Spleen (tissue), 11 donors: ENCODE measurements around the gene CRLF1. TPM values are rescaled to one million over a fixed set of nuclear protein-coding genes. Genes with fewer than 3 reads are reported as not detected.

Experiments used
- DNase-seq: peaks from one replicate; pipeline ENCODE4 v3.0.0-alpha.2; 2020
- H3K27ac ChIP-seq, 8 donors: fragments of 200-600 bp; sonication (generic) in 7 of 8; 1 replicate in 4 of 8; 2 replicates in 4 of 8; pipeline versions ENCODE4 v1.5.0 to v1.8.0; 2016 to 2021; ENCODE audit warnings: inconsistent platforms in 4 of 8, mild to moderate bottlenecking in 4 of 8, moderate library complexity in 1 of 8
- H3K27me3 ChIP-seq, 7 donors: fragments of 200-600 bp; sonication (generic) in 6 of 7; replicated peaks in 1 of 7; 1 replicate in 4 of 7; 2 replicates in 3 of 7; pipeline versions ENCODE4 v1.5.0 to v1.8.0; 2016 to 2021; ENCODE audit warnings: inconsistent platforms in 3 of 7, mild to moderate bottlenecking in 1 of 7
- H3K36me3 ChIP-seq, 6 donors: fragments of 200-600 bp; sonication (generic) in 5 of 6; 1 replicate in 4 of 6; 2 replicates in 2 of 6; pipeline versions ENCODE4 v1.5.0 to v1.8.0; 2016 to 2021; ENCODE audit warnings: inconsistent platforms in 2 of 6
- H3K4me1 ChIP-seq, 6 donors: fragments of 200-600 bp; sonication (generic) in 5 of 6; 1 replicate in 3 of 6; 2 replicates in 3 of 6; pipeline versions ENCODE4 v1.5.0 to v1.8.0; 2016 to 2021; ENCODE audit warnings: inconsistent platforms in 3 of 6
- H3K4me3 ChIP-seq, 8 donors: fragments of 200-600 bp; sonication (generic) in 7 of 8; 1 replicate in 4 of 8; 2 replicates in 4 of 8; pipeline versions ENCODE4 v1.5.0 to v1.8.0; 2016 to 2021; ENCODE audit warnings: inconsistent platforms in 4 of 8, mild to moderate bottlenecking in 4 of 8, moderate library complexity in 2 of 8
- H3K9me3 ChIP-seq, 8 donors: fragments of 200-600 bp; sonication (generic) in 7 of 8; 1 replicate in 4 of 8; 2 replicates in 4 of 8; pipeline versions ENCODE4 v1.5.0 to v1.8.0; 2016 to 2021; ENCODE audit warnings: inconsistent platforms in 4 of 8
- POLR2A ChIP-seq, 3 donors: fragments of 450-650 bp; IDR thresholded peaks; one replicate each; pipeline ENCODE4 v1.5.1; 2017; ENCODE audit warnings: antibody characterized with exemption in 3 of 3, mild to moderate bottlenecking in 1 of 3
- POLR2AphosphoS5 ChIP-seq, 3 donors: sonication (generic); formaldehyde crosslinking; IDR thresholded peaks; one replicate each; pipeline ENCODE4 v1.5.1; 2017; ENCODE audit warnings: antibody characterized with exemption in 3 of 3
- WGBS, 5 donors: extraction: QIAGEN DNeasy Blood & Tissue Kit in 3 of 5; methylation state at CpG; one replicate each; pipeline versions ENCODE4 v1.1.5 to v1.1.7; 2013 to 2018; 5-methylcytosine and 5-hydroxymethylcytosine counted together
- intact Hi-C: fragments of 100-400 bp; cut with DNase I; formaldehyde crosslinking; loops from one replicate; pipeline ENCODE4 v1.15.0; 2023; ENCODE audit warnings: low total_unique reads
- polyA plus RNA-seq, 3 donors: library from polyadenylated mRNA; stranded (reverse); fragments of 200-250 nt; gene quantifications; one replicate each; pipeline ENCODE4 v1.2.1, GENCODE V29; 2013
- total RNA-seq, 7 donors: library from RNA; depleted of rRNA in 3 of 7; stranded (reverse); fragments of >200 nt in 3 of 7; fragmentation: NEBNext Ultra II Directional in 4 of 7; extraction: Animal tissue kit (Norgen Biotek cat#: 25700) in 4 of 7; gene quantifications; one replicate each; pipeline versions ENCODE4 v1.1.0 to v1.2.1, GENCODE V29; 2016 to 2021
- TF ChIP-seq, protein P1 (sequence below), 11 experiments: fragments of 200-600 bp in 7 of 11; fragments of 450-650 bp in 4 of 11; sonication (generic) in 4 of 11; IDR thresholded peaks in 8 of 11; conservative IDR thresholded peaks in 3 of 11; 1 replicate in 7 of 11; 2 replicates in 4 of 11; pipeline versions ENCODE4 v1.4.0 to v1.8.0; 2016 to 2021; ENCODE audit warnings: antibody characterized with exemption in 11 of 11, inconsistent platforms in 4 of 11, mild to moderate bottlenecking in 1 of 11
- donor health status: healthy with polysubstance abuse.
- donor health status: DM: no; HTN: no; CAD: no; lungs with moderate emphysema.
- donor health status: DM: no; HTN: no; CAD: no.
- donor health status: Bipolar disorder and iron deficiency.
- donor health status: healthy.
- donor health status: DM: no; HTN: no; CAD: no.
- donor health status: DM: yes; HTN: yes; CAD: no.

The CRLF1 gene
- total and polyA plus RNA-seq, 10 donors = 0.20 to 8.0 (median 2.6) TPM; not detected in 1

DNA sequence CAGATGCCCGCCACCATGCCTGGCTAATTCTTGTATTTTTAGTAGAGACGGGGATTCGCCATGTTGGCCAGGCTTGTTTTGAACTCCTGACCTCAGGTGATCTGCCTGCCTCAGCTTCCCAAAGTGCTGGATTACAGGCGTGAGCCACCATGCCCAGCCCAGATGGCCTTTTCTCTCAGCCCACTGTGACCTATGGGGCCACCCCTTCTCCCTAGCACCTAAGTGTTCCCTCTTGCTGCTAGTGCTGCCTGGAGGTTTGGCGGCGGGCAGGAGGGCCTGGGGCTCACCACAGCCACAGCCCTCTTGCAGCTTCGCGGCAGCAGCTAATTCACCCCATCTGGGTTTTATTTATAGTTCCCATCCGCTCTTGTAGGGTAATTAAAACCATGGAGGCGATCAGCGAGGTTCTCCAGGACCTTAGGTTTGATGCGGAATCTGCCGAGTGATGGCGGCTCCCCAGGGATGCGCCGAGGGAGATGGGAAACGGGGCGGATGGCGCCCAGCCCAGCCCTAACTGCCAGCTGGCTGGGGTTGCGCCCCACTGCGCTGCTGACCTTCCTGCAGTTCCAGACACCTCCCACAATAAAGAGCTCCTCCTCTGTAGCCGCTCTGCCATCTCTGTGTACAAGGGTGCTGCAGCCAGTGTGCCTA, 14.7 kb downstream of the CRLF1 start:
- TF ChIP-seq, protein P1, sequence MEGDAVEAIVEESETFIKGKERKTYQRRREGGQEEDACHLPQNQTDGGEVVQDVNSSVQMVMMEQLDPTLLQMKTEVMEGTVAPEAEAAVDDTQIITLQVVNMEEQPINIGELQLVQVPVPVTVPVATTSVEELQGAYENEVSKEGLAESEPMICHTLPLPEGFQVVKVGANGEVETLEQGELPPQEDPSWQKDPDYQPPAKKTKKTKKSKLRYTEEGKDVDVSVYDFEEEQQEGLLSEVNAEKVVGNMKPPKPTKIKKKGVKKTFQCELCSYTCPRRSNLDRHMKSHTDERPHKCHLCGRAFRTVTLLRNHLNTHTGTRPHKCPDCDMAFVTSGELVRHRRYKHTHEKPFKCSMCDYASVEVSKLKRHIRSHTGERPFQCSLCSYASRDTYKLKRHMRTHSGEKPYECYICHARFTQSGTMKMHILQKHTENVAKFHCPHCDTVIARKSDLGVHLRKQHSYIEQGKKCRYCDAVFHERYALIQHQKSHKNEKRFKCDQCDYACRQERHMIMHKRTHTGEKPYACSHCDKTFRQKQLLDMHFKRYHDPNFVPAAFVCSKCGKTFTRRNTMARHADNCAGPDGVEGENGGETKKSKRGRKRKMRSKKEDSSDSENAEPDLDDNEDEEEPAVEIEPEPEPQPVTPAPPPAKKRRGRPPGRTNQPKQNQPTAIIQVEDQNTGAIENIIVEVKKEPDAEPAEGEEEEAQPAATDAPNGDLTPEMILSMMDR (IDR thresholded peaks at IDR 0.05 in 8 of 11, conservative IDR thresholded peaks at IDR 0.05 in 3 of 11) = no peak
- no peak for TF ChIP-seq POLR2A (IDR thresholded peaks at IDR 0.05)
- TF ChIP-seq POLR2AphosphoS5 (IDR thresholded peaks at IDR 0.05) = peak in 1 of 3 donors; percentile 31
- intact Hi-C loops = loop anchor here (5.0 kb wide), 1 partner anchor 255 kb away; no protein-coding TSS in a partner anchor

DNA sequence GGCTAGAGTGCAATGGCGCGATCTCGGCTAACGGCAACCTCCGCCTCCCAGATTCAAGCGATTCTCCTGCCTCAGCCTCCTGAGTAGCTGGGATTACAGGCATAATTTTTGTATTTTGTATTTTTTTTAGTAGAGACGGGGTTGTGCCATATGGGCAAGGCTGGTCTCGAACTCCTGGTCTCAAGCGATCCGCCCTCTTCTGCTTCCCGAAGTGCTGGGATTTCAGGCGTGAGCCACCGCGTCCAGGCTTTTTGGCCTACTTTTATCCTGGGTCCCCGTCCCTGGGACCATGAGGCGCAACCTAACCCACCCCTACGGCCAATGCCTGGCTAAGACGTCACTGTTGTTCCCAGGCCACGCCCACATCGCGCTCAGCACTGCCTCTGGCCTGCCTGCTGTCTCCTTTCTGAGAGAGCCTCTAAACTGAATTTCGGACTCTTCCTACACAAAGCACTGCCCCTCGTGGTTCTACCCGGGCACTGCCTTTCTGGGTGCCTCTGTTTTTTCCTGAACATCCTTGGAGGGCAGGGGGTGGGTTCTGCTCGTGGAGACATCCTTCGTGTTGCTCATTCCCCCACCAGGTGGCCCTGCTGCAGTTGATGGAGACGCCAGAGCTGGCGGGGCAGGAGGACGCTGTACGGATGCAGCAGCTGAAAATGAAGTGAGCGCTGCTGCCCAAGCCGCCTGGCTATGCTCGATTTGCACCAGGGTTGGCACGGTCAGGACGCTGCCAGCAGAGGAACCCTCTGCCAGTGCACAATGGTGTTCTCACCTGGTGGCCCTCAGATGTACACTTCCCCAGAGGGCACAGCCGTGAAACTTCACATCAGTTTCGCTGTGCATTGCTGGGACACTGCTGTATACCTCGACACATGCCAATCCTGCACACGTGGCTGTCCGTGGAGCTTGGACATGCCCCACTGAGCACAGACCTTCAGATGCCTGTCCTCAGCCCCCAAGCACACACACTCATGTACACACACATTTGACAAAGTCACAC, 16.0 kb downstream of the CRLF1 start:
- H3K36me3 ChIP-seq = peaks cover 0 to 23% (median 13%) of the 10 kb centered on the region in 6 donors
- intact Hi-C loops = loop anchor here (5.0 kb wide), 1 partner anchor 257 kb away; no protein-coding TSS in a partner anchor
- TF ChIP-seq POLR2AphosphoS5 (IDR thresholded peaks at IDR 0.05) (no peak), POLR2A (IDR thresholded peaks at IDR 0.05) (no peak)
- TF ChIP-seq, protein P1 (IDR thresholded peaks at IDR 0.05 in 8 of 11, conservative IDR thresholded peaks at IDR 0.05 in 3 of 11) = peak in 3 of 11 experiments; percentile 19 to 41 (median 24)
- peak overlapping the region in 6 of 8 donors; percentile 89 to 96 (median 92) for H3K27ac ChIP-seq
- peak overlapping the region in 4 of 8 donors; percentile 77 to 94 (median 89) for H3K4me3 ChIP-seq
- H3K4me1 ChIP-seq = peaks cover 28 to 71% (median 54%) of the 10 kb centered on the region in 6 donors
- H3K9me3 ChIP-seq = no peaks in the 10 kb centered on the region
- 74 to 85% (median 78%) methylated on average over 38 to 40 of the region's 40 CpGs for WGBS, 5 donors
- no peak for DNase-seq
- peaks cover 0 to 17% (median 0%) of the 10 kb centered on the region in 7 donors for H3K27me3 ChIP-seq

More for the DNA sequence above, 14.7 kb downstream of the CRLF1 start:
- no peak for DNase-seq
- Histone ChIP-seq H3K36me3 (peaks cover 0 to 23% (median 13%) of the 10 kb centered on the region in 6 donors), H3K9me3 (no peaks in the 10 kb centered on the region), H3K4me1 (peaks cover 29 to 67% (median 52%) of the 10 kb centered on the region in 6 donors), H3K27me3 (peaks cover 0 to 30% (median 0%) of the 10 kb centered on the region in 7 donors), H3K4me3 (no peak overlapping the region), H3K27ac (no peak overlapping the region)
- 94 to 97% (median 96%) methylated on average over 17 to 22 of the region's 22 CpGs for WGBS, 5 donors

DNA sequence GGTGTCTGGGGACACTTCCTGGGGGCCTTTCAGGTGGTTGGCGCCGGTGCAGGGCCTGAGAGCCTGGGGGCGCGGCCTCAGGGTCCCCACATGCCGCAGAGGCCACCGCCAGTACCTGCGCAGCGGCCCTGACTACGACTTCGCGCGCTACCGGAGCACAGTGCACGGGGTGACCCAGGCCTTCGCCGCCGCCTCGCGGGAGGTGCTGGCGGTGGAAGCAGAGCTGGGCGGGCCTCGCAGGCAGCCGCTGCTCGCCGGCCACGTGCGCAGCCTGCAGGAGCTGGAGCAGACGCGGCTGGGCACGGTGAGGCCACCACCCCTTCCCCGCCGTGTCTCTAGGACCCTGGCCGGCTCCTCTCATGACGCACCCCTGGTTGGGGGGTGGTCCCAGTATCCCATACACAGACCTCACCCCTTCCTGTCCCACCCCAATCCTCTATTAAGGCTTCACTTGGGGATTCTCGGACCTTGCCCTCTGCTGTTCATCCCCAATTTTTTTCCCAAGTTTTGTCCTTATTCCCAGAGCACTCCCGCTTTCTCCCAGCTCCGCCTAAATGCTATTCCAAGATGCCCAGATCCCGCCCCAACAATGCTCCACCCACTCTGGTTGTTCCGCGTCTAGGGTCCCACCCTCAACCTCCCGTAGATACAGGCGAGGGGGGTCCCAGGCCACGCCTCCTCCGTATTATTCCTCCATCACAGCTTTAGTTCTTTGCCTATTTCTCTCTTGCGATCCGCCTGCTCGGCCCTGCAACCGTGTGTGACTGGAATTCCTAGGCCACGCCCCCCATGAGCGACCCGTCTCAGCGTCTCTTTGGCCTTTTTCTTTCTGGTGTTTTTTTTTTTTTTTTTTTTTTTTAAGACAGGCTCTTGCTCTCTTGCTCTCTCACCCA, 17.0 kb downstream of the CRLF1 start:
- peaks cover 0 to 7% (median 0%) of the 10 kb centered on the region in 7 donors for H3K27me3 ChIP-seq
- intact Hi-C loops = loop anchor here (5.0 kb wide), 1 partner anchor 258 kb away; no protein-coding TSS in a partner anchor
- no peaks in the 10 kb centered on the region for H3K9me3 ChIP-seq
- 14 to 29% (median 18%) methylated on average over 39 to 52 of the region's 52 CpGs for WGBS, 5 donors
- peak overlapping the region; percentile 89 to 96 (median 92) for H3K27ac ChIP-seq
- H3K36me3 ChIP-seq = peaks cover 0 to 23% (median 13%) of the 10 kb centered on the region in 6 donors
- H3K4me1 ChIP-seq = peaks cover 19 to 67% (median 46%) of the 10 kb centered on the region in 6 donors
- H3K4me3 ChIP-seq = peak overlapping the region; percentile 77 to 98 (median 94)
- peak; percentile 93 for DNase-seq
- TF ChIP-seq, protein P1 (IDR thresholded peaks at IDR 0.05 in 8 of 11, conservative IDR thresholded peaks at IDR 0.05 in 3 of 11) = peak in 5 of 11 experiments; percentile 16 to 51 (median 23)
- TF ChIP-seq POLR2AphosphoS5 (IDR thresholded peaks at IDR 0.05) = no peak
